Ishikawa (cell line): ENCODE measurements around the gene ARFRP1.

Experiments
- CEBPB ChIP-seq: IDR thresholded peaks from 2 replicates; pipeline ENCODE4 v1.6.1; 2012
- CREB1 ChIP-seq: IDR thresholded peaks from 2 replicates; pipeline ENCODE4 v1.6.1; 2012; ENCODE audit warnings: low read depth
- EGR1 ChIP-seq: IDR thresholded peaks from 2 replicates; pipeline ENCODE4 v1.6.1; 2012
- EP300 ChIP-seq: IDR thresholded peaks from 2 replicates; pipeline ENCODE4 v1.6.1; 2012; ENCODE audit warnings: borderline replicate concordance
- FOXM1 ChIP-seq: IDR thresholded peaks from 2 replicates; pipeline ENCODE4 v1.6.1; 2012; ENCODE audit warnings: low read depth, borderline replicate concordance
- NFIC ChIP-seq: IDR thresholded peaks from 2 replicates; pipeline ENCODE4 v1.6.1; 2012
- RAD21 ChIP-seq: IDR thresholded peaks from 2 replicates; pipeline ENCODE4 v1.6.1; 2012; ENCODE audit warnings: low read depth
- TAF1 ChIP-seq: IDR thresholded peaks from 2 replicates; pipeline ENCODE4 v1.6.1; 2012; ENCODE audit warnings: low read depth, mild to moderate bottlenecking
- TCF12 ChIP-seq: IDR thresholded peaks from 2 replicates; pipeline ENCODE4 v1.6.1; 2012; ENCODE audit warnings: low read depth
- TEAD4 ChIP-seq: IDR thresholded peaks from 2 replicates; pipeline ENCODE4 v1.6.1; 2012
- YY1 ChIP-seq: IDR thresholded peaks from 2 replicates; pipeline ENCODE4 v1.6.1; 2012; ENCODE audit warnings: low read depth
- ZBTB7A ChIP-seq: IDR thresholded peaks from 2 replicates; pipeline ENCODE4 v1.6.1; 2012; ENCODE audit warnings: low read depth
- TF ChIP-seq, protein P1 (sequence below): IDR thresholded peaks from 2 replicates; pipeline ENCODE4 v1.6.1; 2012; ENCODE audit warnings: low read depth, mild to moderate bottlenecking
- TF ChIP-seq, protein P2 (sequence below): IDR thresholded peaks from 2 replicates; pipeline ENCODE4 v1.6.1; 2012
- TF ChIP-seq, protein P3 (sequence below): IDR thresholded peaks from 2 replicates; pipeline ENCODE4 v1.6.1; 2012

Gene ARFRP1

DNA sequence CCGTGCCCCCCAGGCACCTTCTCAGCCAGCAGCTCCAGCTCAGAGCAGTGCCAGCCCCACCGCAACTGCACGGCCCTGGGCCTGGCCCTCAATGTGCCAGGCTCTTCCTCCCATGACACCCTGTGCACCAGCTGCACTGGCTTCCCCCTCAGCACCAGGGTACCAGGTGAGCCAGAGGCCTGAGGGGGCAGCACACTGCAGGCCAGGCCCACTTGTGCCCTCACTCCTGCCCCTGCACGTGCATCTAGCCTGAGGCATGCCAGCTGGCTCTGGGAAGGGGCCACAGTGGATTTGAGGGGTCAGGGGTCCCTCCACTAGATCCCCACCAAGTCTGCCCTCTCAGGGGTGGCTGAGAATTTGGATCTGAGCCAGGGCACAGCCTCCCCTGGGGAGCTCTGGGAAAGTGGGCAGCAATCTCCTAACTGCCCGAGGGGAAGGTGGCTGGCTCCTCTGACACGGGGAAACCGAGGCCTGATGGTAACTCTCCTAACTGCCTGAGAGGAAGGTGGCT lies 10.4 kb downstream of the ARFRP1 start:
- TF ChIP-seq NFIC = peak; percentile 39; the same call in 1 of the 2 replicates
- TF ChIP-seq, protein P1, sequence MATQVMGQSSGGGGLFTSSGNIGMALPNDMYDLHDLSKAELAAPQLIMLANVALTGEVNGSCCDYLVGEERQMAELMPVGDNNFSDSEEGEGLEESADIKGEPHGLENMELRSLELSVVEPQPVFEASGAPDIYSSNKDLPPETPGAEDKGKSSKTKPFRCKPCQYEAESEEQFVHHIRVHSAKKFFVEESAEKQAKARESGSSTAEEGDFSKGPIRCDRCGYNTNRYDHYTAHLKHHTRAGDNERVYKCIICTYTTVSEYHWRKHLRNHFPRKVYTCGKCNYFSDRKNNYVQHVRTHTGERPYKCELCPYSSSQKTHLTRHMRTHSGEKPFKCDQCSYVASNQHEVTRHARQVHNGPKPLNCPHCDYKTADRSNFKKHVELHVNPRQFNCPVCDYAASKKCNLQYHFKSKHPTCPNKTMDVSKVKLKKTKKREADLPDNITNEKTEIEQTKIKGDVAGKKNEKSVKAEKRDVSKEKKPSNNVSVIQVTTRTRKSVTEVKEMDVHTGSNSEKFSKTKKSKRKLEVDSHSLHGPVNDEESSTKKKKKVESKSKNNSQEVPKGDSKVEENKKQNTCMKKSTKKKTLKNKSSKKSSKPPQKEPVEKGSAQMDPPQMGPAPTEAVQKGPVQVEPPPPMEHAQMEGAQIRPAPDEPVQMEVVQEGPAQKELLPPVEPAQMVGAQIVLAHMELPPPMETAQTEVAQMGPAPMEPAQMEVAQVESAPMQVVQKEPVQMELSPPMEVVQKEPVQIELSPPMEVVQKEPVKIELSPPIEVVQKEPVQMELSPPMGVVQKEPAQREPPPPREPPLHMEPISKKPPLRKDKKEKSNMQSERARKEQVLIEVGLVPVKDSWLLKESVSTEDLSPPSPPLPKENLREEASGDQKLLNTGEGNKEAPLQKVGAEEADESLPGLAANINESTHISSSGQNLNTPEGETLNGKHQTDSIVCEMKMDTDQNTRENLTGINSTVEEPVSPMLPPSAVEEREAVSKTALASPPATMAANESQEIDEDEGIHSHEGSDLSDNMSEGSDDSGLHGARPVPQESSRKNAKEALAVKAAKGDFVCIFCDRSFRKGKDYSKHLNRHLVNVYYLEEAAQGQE = no peak

DNA sequence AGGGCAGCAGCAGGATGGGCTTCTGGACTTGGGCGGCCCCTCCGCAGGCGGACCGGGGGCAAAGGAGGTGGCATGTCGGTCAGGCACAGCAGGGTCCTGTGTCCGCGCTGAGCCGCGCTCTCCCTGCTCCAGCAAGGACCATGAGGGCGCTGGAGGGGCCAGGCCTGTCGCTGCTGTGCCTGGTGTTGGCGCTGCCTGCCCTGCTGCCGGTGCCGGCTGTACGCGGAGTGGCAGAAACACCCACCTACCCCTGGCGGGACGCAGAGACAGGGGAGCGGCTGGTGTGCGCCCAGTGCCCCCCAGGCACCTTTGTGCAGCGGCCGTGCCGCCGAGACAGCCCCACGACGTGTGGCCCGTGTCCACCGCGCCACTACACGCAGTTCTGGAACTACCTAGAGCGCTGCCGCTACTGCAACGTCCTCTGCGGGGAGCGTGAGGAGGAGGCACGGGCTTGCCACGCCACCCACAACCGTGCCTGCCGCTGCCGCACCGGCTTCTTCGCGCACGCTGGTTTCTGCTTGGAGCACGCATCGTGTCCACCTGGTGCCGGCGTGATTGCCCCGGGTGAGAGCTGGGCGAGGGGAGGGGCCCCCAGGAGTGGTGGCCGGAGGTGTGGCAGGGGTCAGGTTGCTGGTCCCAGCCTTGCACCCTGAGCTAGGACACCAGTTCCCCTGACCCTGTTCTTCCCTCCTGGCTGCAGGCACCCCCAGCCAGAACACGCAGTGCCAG lies 11.0 kb downstream of the ARFRP1 start, which contains the start of gene TNFRSF6B:
Gene TNFRSF6B (plus strand): TSS at position 25 of the 729 bp plus-strand sequence. CDS start 116 bp downstream, at position 141.
- TF ChIP-seq, protein P1 = no peak
- no peak for TF ChIP-seq NFIC
- TF ChIP-seq CEBPB = no peak
- TF ChIP-seq EGR1 = no peak
- TF ChIP-seq YY1 = no peak

DNA sequence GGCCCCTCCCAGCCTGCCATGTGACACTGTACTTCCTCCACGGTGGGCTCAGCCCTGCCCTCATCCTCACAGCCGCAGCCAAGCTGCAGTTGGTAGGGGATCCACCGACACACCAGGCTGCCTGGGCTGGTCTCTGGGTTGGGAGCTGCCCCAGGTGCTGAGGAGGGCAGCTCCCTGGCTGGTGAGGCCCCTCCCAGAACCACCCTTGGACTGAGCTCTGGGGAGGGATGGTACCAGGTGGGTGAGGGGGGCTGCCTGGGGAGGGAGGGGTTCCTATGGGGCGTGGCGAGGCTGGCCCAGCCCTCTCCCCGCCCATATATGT lies 11.5 kb downstream of the ARFRP1 start:
- TF ChIP-seq EGR1 (no peak), RAD21 (no peak)
- TF ChIP-seq, protein P1 = 0 out of 2 replicates have a peak, but pooled peaks have one; percentile 28

DNA sequence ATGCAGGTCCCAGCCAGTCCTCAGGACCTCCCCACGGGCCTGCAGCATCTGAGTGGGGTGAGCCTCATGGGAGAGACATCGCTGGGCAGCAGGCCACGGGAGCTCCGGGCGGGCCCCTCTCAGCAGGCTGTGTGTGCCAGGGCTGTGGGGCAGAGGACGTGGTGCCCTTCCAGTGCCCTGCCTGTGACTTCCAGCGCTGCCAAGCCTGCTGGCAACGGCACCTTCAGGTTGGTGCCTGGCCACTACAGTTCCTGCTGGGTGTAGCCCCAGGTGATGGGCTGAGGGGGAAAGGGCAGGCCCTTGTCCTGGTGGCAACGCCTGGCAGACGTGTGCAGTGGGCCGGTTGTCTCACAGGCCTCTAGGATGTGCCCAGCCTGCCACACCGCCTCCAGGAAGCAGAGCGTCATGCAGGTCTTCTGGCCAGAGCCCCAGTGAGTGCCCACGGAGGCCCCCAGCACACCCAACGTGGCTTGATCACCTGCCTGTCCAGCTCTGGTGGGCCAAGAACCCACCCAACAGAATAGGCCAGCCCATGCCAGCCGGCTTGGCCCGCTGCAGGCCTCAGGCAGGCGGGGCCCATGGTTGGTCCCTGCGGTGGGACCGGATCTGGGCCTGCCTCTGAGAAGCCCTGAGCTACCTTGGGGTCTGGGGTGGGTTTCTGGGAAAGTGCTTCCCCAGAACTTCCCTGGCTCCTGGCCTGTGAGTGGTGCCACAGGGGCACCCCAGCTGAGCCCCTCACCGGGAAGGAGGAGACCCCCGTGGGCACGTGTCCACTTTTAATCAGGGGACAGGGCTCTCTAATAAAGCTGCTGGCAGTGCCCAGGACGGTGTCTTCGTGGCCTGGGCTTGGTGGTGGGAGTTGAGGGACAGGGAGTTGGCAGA lies 12.1 kb downstream of the ARFRP1 start:
- TF ChIP-seq CREB1 (no peak), TCF12 (no peak), ZBTB7A (no peak), TAF1 (no peak), FOXM1 (no peak), RAD21 (no peak)
- TF ChIP-seq, protein P2, sequence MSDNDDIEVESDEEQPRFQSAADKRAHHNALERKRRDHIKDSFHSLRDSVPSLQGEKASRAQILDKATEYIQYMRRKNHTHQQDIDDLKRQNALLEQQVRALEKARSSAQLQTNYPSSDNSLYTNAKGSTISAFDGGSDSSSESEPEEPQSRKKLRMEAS = no peak

DNA sequence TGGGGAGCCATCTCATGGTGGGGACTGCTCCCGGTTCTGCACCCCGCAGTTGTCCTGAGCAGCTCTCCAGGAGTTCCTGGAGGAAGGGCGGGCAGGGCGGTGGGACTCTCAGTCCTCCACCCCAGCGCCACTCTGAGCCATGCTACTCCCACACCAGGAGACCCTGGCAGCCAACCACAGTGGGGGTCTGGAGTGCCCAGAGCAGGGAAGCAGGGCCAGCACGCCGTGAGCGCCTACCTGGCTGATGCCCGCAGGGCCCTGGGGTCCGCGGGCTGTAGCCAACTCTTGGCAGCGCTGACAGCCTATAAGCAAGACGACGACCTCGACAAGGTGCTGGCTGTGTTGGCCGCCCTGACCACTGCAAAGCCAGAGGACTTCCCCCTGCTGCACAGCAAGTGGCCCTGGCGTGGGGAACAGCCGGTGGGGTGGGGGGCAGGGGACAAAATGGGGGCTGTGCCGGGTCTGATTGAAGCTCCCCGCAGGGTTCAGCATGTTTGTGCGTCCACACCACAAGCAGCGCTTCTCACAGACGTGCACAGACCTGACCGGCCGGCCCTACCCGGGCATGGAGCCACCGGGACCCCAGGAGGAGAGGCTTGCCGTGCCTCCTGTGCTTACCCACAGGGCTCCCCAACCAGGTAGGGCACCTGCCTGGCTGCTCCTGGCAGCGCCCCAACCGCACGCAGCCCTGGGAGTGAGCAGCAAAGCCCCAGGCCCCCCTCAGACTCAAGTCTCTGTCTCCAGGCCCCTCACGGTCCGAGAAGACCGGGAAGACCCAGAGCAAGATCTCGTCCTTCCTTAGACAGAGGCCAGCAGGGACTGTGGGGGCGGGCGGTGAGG lies 13.0 kb downstream of the ARFRP1 start:
- TF ChIP-seq EP300 = no peak
- TF ChIP-seq NFIC = no peak
- TF ChIP-seq, protein P3, sequence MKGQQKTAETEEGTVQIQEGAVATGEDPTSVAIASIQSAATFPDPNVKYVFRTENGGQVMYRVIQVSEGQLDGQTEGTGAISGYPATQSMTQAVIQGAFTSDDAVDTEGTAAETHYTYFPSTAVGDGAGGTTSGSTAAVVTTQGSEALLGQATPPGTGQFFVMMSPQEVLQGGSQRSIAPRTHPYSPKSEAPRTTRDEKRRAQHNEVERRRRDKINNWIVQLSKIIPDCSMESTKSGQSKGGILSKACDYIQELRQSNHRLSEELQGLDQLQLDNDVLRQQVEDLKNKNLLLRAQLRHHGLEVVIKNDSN = no peak
- TF ChIP-seq RAD21 = no peak
- no peak for TF ChIP-seq TEAD4
- no peak for TF ChIP-seq CREB1
- TF ChIP-seq, protein P1 = no peak
